ENCODE results near the gene UMAD1.

Gene UMAD1

DNA sequence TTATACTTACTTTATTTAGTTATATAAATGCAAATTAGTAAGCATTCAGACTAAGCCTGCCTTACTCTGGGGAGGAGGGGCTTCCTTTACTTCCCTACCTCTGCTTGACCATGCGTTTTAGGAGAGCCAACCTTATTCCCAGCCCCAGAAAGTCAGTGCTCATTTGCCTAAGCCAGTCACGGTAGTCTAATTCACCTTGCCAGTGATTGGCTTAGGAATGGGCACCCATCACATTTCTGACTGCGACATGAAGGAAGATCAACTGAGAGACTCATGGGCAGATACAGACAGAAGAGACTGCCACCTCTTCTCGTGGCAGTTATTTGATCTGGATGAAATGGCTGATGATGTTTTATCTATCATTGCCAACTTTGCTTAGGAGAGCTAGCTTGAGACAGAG lies 48.4 kb downstream of the UMAD1 start:
- no peak for DNase-seq (ENCODE audit: low read depth)

GRCh38 chr7:7693881-7694280 lies 53.3 kb downstream of the UMAD1 start:
- no peak for DNase-seq (ENCODE audit: low read depth)

DNA sequence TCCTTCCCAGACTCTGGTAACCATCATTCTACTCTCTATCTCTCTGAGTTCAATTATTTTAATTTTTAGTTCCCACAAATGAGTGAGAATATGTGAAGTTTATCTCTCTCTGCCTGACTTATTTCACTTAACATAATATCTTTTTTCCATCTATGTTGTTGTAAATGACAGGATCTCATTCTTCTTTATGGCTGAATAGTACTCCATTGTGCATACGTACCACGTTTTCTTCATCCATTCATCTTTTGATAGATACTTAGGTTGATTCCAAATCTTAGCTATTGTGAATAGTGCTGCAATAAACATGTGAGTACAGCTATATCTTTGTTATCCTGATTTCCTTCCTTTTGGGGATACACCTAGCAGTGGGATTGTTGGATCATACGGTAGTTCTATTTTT lies 54.0 kb downstream of the UMAD1 start:
- no peak for DNase-seq (ENCODE audit: low read depth)

DNA sequence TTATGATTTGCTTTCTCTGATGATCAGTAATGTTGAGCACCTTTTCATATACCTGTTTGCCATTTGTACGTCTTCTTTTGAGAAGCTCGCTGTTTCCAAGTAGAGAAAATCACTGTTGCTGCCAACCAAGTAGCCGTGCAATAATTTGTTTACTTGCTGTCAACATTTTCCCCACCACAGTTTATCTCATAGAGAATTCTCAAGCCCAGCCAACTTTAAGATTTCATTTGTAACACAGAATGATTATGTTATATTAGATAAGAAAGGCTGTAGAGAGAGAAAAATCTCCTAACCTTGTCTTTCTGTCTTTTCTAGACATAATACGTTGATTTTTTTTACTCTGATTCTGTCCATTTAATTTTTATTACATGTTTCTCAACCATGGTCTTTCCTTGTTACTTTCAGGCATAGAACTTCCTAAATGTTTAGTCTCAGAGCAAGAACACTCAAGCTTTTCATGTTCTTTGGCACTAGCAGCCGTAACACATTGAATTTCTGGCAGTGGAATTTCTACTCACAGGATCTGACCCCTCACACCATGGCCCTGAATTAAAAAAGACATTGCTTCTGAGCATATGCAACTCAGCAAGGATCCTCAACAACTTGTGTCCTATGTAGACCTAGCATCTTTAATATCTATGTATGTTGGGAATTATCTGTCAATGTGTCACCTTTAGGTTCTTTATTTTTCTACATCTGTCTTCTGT lies 54.7 kb downstream of the UMAD1 start:
- no peak for DNase-seq (ENCODE audit: low read depth)

DNA sequence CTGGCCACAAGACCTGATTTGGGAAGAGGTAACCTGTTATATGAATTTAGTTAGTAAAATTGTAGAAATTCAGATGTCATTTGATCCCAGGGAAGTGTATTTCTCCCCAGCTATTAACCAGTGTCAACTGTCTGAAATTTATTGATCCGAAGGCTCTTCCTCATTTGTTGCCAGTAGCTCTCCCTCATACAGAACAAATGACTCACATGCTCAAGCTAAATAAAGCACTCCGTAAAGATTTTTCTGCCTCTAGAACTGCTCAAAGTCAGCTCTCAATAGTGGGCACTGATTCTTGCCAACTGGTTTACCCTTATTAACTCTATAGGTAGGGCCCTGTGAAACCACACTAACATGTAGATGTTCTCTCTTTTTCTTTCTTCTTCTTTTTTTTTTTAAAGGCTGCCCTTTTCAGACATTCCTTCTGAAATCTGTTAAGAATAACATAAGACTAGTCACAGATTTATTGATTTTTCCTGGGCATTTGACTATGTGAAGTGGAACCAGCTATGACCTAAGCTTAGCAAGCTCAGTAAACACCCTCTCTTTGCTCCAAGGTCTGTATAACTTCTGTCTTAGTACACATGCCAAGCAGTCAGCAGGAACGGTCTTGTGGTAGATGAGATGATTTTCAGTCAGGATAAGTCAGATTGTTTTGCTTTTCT lies 56.0 kb downstream of the UMAD1 start:
- DNase-seq (ENCODE audit: low read depth), result no peak

DNA sequence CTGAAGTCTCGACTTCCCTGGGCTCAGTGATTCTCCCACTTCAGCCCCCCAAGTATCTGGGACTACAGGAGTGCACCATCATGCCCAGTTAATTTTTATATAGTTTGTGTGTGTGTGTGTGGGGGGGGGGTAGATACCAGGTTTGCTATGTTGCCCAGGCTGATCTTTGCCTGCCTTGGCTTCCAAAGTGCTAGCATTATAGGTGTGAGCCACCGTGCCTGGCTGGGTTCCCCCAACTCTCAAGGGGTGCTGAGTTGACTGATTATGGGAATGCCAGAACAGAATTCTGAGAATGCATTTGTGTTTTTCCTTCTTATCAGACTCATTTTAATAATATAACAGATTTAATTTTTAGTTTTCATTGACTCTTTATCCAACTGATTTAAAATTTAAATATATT lies 58.4 kb downstream of the UMAD1 start:
- no peak for DNase-seq (ENCODE audit: low read depth)

DNA sequence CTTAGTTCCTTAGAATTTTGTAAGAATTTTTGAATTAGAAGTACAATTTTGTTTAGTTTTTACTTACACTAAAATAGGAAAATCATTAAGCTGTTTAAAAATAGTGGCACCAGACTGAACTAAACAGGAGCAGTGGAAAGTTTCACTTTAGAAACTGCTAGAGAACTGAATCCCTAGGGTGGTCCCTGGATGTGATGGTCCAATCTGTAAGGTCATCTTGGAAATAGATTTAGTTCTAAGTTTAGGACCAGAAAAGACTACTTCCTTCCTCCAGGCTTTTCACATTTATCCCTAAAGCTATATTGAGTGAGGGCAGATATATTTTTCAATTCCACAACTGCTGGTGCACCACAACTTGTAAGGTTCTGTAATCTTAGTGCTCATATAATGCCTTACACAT lies 58.8 kb downstream of the UMAD1 start:
- DNase-seq (ENCODE audit: low read depth), result no peak

DNA sequence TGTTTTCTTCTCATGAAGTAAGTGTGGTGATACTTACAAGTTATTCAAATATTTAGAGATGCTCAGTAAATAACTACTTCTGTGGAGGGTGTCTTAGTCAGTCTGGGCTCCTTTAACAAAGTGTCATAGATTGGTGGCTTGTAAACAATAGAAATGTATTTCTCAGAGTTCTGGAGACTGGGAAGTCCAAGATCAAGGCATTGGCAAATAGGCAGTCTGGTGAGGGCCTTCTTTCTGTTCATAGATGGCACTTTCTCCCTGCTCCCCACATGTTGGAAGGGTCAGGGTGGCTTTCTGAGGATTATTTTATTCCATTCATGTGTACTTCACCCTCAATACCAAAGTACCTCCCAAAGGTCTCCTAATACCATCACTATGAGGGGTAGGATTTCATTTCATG lies 59.4 kb downstream of the UMAD1 start:
- DNase-seq (ENCODE audit: low read depth), result no peak

DNA sequence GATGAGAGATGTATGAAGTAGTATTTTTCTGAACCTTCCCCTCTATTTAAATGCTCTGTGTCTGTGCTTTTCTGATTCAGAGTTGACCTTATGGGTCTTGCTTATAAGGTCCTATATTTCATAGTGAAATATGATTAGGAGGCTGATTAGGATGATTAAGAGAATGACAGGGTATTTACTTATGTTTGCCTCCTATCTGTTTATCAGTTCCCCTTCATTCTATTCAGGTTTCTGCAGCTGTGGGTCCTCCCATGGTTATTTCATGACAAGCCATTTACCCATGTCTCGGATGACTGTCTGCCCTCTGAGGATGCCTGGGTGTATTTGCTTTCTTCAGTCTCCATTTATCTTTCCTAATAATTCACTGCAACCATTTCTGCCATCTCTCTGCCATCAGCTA lies 61.0 kb downstream of the UMAD1 start:
- DNase-seq (ENCODE audit: low read depth), result no peak

DNA sequence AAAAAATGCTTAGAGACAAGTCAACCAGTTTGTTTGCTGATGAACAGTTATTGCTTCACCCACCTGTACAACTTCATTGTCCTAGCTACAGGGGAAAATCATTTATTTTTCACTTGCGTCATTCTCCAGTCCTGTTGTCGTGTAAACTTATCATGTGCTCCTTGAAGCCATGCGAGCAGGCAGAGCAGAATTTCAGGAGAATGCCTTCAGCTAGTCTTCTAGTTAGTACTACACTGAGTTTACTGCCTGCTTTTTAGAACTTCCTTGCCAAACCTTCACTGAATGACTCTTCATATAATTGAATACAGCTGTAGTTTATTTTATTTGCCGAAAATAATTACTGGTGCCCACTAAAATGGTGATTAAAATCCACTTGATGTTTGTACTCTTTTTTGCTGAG lies 62.3 kb downstream of the UMAD1 start:
- DNase-seq (ENCODE audit: low read depth), result no peak

GRCh38 chr7:7703427-7703826 lies 62.9 kb downstream of the UMAD1 start:
- no peak for DNase-seq (ENCODE audit: low read depth)

GRCh38 chr7:7704867-7705266 lies 64.3 kb downstream of the UMAD1 start:
- no peak for DNase-seq (ENCODE audit: low read depth)

DNA sequence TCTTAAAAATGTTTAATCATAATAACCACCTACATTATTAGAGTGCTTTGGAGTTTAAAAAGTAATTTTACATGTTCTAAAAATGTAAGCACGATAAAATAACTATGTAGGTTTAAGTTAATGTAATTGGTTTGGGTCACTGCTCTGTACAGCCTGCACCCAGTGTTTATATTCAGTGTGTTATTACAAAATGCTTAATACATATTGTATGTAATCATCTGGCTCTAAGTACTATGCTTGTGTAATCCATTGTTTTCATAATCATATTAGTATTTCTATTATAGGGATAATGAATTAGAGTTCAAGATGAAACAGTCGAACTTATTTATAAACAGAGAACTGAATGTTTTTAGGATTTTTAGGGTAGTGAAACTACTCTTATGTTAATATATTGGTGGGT lies 64.8 kb downstream of the UMAD1 start:
- DNase-seq (ENCODE audit: low read depth), result no peak

GRCh38 chr7:7706101-7706511 lies 65.6 kb downstream of the UMAD1 start:
- DNase-seq (ENCODE audit: low read depth), result no peak

DNA sequence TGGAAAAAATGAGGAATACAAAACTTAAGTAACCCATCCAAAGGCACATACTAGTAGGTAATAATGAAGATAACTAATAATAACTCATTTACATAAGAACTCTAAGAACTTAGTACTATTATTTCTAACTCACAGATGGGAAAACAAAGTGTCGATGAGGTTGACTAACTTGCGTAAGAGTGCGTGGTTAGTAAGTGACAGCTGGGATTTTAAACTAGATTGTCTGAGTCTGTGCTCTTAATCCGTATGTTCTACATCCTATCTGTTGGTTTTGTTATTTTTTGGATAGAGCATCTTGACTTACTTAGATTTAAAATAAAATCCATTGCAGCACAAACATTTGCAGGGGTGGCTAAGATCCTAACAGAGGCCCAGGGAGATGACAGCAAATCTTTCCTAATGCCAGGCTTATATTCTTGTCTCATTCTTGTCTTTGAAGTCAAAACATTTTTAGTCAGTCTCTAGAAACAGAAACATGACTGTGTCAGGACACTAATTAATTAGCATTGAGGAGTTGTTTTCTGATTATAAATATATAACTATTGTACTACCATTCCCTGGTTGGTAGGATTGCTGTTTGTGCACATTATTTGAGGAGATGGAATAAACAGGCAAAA lies 66.1 kb downstream of the UMAD1 start:
- DNase-seq (ENCODE audit: low read depth), result no peak

DNA sequence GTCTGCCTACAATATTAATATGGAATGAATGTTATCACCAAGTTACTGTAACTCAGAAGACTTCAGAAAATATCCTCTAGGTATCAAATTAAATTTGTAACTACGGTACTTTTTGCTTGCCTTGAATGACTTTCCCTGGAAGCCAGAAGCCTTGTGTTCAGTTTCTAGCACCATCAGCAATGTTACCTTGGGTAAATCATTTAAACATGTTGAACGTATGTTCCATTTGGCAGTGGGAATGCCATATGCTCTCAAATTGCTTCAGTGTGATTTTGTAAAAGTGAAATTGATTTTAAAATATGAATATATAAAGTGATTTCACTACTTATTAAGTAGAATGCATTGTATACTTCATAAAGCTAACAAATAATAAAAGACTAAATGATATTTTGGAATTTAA lies 66.7 kb downstream of the UMAD1 start:
- no peak for DNase-seq (ENCODE audit: low read depth)

DNA sequence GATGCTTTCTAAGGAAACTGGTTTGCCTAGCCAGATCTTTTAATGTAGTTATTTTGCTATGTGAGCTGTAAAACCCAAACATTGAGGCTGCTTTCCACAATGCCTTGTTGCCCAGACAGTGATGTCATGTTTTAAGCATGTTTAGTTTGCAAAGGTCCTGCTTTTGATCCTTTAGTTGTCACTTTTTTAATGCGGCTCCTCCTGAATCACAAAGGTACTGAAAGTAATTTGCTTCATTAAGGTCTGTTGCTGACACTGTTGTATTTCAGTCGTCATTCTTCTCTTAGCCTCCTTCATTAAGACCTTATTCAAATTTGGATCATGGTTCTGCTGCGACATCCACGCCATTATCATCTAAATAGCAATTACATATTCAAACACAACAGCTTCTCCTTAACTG lies 67.3 kb downstream of the UMAD1 start:
- DNase-seq (ENCODE audit: low read depth), result no peak

- DNase-seq (ENCODE audit: low read depth), result no peak
Observed at GRCh38 chr7:7709291-7709690, 68.7 kb downstream of the UMAD1 start.

DNA sequence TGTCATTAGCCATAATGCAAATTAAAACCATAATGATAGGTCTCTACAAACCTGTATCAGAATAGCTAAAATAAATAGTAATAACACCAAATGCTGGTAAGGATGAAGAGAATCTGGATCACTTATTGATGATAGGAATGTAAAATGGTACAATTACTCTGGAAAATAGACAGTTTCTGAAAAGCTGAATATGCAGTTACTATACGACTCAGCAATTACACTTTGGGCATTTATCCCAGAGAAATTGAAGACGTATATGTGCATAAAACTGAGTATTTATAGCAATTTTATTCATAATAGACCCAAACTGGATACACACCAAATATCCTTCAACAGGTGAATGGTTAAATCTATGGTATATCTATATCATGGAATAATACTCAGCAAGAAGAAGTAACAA lies 69.9 kb downstream of the UMAD1 start:
- DNase-seq (ENCODE audit: low read depth), result no peak

GRCh38 chr7:7713730-7714129 lies 73.2 kb downstream of the UMAD1 start:
- DNase-seq (ENCODE audit: low read depth), result no peak

- DNase-seq (ENCODE audit: low read depth), result no peak
Observed at GRCh38 chr7:7718492-7718891, 77.9 kb downstream of the UMAD1 start, which contains the start of gene RPA3. RPA3 (minus strand) TSS chr7:7718607; CDS start chr7:7640418, 78,189 bp downstream.

DNA sequence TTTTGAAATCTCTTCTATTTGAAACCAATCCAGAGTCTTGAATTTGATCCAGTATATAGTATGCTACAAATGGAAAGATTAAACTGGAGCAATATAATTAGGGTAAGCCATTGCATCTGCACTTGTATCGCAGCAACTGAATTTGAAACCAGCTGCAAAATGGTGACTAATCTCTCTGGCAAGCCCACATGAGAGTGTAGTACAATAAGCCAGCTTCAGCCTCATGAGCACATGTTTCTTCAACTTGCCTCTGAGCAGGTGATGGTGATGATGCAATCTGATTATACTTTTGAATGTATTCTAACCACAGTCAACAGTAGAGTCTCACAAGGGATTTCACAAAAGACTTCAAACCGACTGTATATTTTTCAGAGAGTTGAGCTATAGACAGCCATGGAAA lies 78.7 kb downstream of the UMAD1 start:
- DNase-seq (ENCODE audit: low read depth), result no peak

- no peak for DNase-seq (ENCODE audit: low read depth)
Observed at GRCh38 chr7:7720193-7720592, 79.6 kb downstream of the UMAD1 start.
